ENCODE measurements around the gene KHNYN. TPM values are rescaled to one million over a fixed set of nuclear protein-coding genes. Genes with fewer than 3 reads are reported as not detected.

KHNYN gene
- polyA plus RNA-seq, 1 experiment: 19.7 TPM

GRCh38 chr14:24411443-24412389, 18.0 kb upstream of the KHNYN start:
- DNase-seq (ENCODE audit: low read depth): no peak
- CTCF ChIA-PET: interaction anchor here (0.7 to 9.7 kb wide), 16 partner anchors 10 to 93 kb away, joined by 3 to 107 read pairs (median 4); partner anchors contain the start of genes ADCY4 and RIPK3
- H3K4me3 ChIP-seq (ENCODE audit: low read depth, low read length): no peak overlapping the region
- no peaks in the 10 kb centered on the region for H3K27me3 ChIP-seq (ENCODE audit: control insufficient read depth, insufficient read depth, low read length)
- TF ChIP-seq CTCF (IDR thresholded peaks at IDR 0.05; ENCODE audit: insufficient read depth, low read depth, low read length): peak; percentile 80
- peaks cover 3% of the 10 kb centered on the region for H3K36me3 ChIP-seq (ENCODE audit: control insufficient read depth, insufficient read depth, low read length)
- POLR2A ChIA-PET: no interaction called here

GRCh38 chr14:24414077-24414476, 15.7 kb upstream of the KHNYN start:
- TF ChIP-seq CTCF (IDR thresholded peaks at IDR 0.05; ENCODE audit: insufficient read depth, low read depth, low read length): no peak
- CTCF ChIA-PET: interaction anchor here (0.7 to 9.7 kb wide), 6 partner anchors 9 to 253 kb away, joined by 3 to 107 read pairs (median 4); partner anchors contain the start of gene ADCY4

GRCh38 chr14:24414732-24415420, 14.9 kb upstream of the KHNYN start:
- Histone ChIP-seq H3K4me3 (ENCODE audit: low read depth, low read length) (no peak overlapping the region), H3K27me3 (ENCODE audit: control insufficient read depth, insufficient read depth, low read length) (peaks cover 2% of the 10 kb centered on the region; the same call in 1 of the 2 replicates), H3K36me3 (ENCODE audit: control insufficient read depth, insufficient read depth, low read length) (peaks cover 3% of the 10 kb centered on the region; the same call in 1 of the 2 replicates)
- ChIA-PET CTCF (interaction anchor here (1.6 to 9.7 kb wide), 3 partner anchors 11 to 84 kb away, joined by 8 to 107 read pairs (median 9); partner anchors contain the start of gene ADCY4), POLR2A (no interaction called here)
- no peak for DNase-seq (ENCODE audit: low read depth)
- no peak for TF ChIP-seq CTCF (IDR thresholded peaks at IDR 0.05; ENCODE audit: insufficient read depth, low read depth, low read length)

More at GRCh38 chr14:24414077-24414476, 15.7 kb upstream of the KHNYN start:
- no peak overlapping the region for H3K4me3 ChIP-seq (ENCODE audit: low read depth, low read length)
- peaks cover 2% of the 10 kb centered on the region; the same call in 1 of the 2 replicates for H3K27me3 ChIP-seq (ENCODE audit: control insufficient read depth, insufficient read depth, low read length)
- DNase-seq (ENCODE audit: low read depth): no peak
- H3K36me3 ChIP-seq (ENCODE audit: control insufficient read depth, insufficient read depth, low read length): peaks cover 3% of the 10 kb centered on the region; the same call in 1 of the 2 replicates
- POLR2A ChIA-PET: no interaction called here

DNA sequence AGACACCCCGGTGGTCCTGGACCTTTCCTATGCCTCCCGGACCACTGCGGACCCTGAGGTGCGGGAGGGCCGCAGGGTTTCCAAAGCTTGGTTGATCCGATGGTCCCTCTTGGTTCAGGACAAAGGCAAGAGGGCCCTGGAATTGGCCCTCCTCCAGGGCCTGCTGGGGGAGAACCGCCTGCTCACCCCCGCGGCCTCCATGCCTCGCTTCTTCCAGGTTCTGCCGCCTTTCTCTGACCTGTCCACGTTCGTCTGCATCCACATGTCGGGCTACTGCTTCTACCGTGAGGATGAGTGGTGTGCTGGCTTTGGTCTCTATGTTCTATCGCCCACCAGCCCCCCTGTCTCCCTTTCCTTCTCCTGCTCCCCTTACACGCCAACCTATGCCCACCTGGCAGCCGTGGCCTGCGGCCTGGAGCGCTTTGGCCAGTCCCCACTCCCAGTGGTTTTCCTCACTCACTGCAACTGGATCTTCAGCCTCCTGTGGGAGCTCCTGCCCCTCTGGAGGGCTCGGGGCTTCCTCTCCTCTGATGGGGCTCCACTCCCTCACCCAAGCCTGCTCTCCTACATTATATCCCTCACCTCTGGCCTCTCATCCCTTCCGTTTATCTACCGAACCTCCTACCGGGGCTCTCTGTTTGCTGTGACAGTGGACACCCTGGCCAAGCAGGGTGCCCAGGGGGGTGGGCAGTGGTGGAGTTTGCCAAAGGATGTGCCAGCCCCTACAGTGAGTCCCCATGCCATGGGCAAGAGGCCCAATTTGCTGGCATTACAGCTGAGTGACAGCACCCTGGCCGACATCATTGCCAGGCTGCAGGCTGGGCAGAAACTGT, 14.1 kb upstream of the KHNYN start:
- peaks cover 2% of the 10 kb centered on the region; the same call in 1 of the 2 replicates for H3K27me3 ChIP-seq (ENCODE audit: control insufficient read depth, insufficient read depth, low read length)
- H3K36me3 ChIP-seq (ENCODE audit: control insufficient read depth, insufficient read depth, low read length): peaks cover 3% of the 10 kb centered on the region; the same call in 1 of the 2 replicates
- POLR2A ChIA-PET: no interaction called here
- DNase-seq (ENCODE audit: low read depth): no peak
- CTCF ChIA-PET: interaction anchor here (2.3 to 9.7 kb wide), 2 partner anchors 16 to 84 kb away, joined by 8 to 107 read pairs; partner anchors contain the start of gene ADCY4
- TF ChIP-seq CTCF (IDR thresholded peaks at IDR 0.05; ENCODE audit: insufficient read depth, low read depth, low read length): no peak
- H3K4me3 ChIP-seq (ENCODE audit: low read depth, low read length): no peak overlapping the region
